Measurements from ENCODE around the gene DPP6.

- TF ChIP-seq CTCF (IDR thresholded peaks at IDR 0.05) (no peak), POLR2AphosphoS5 (IDR thresholded peaks at IDR 0.05) (no peak)
Observed at GRCh38 chr7:154415709-154416399, 363.7 kb downstream of the DPP6 start.
